T-helper 22 cell (primary cell): ENCODE results near the gene KRT32.
"Not testable (repeated sequence)": the region's sequence is repeated elsewhere in the genome, so short reads cannot be mapped to it uniquely, and the experiment has no call there.

ENCODE experiments used
- DNase-seq: peaks from one replicate; pipeline ENCODE4 v3.0.0-alpha.2; 2020; ENCODE audit warnings: low read depth

Gene KRT32

GRCh38 chr17:41428591-41429291, 38.4 kb downstream of the KRT32 start:
- DNase-seq: no peak

- DNase-seq: no peak
Measured at GRCh38 chr17:41424111-41424635, 43.0 kb downstream of the KRT32 start, which contains the start of gene KRT37. Gene KRT37 (minus strand): TSS chr17:41424585. CDS start chr17:41424523, 62 bp downstream.

- not testable (repeated sequence) for DNase-seq
Measured at GRCh38 chr17:41422586-41422985, 44.6 kb downstream of the KRT32 start.

- DNase-seq: no peak
Measured at GRCh38 chr17:41421617-41422016, 45.6 kb downstream of the KRT32 start.

GRCh38 chr17:41421116-41421515, 46.1 kb downstream of the KRT32 start:
- DNase-seq: no peak

- DNase-seq: no peak
Measured at GRCh38 chr17:41420134-41420533, 47.1 kb downstream of the KRT32 start.

- DNase-seq: no peak
Measured at GRCh38 chr17:41419716-41420115, 47.5 kb downstream of the KRT32 start.

- DNase-seq: no peak
Measured at GRCh38 chr17:41418116-41418860, 48.9 kb downstream of the KRT32 start.

- no peak for DNase-seq
Measured at GRCh38 chr17:41417576-41418015, 49.6 kb downstream of the KRT32 start.

GRCh38 chr17:41417127-41417526, 50.1 kb downstream of the KRT32 start:
- no peak for DNase-seq

- no peak for DNase-seq
Measured at GRCh38 chr17:41416479-41416878, 50.7 kb downstream of the KRT32 start.

- no peak for DNase-seq
Measured at GRCh38 chr17:41415833-41416335, 51.3 kb downstream of the KRT32 start.

- no peak for DNase-seq
Measured at GRCh38 chr17:41415411-41415810, 51.8 kb downstream of the KRT32 start.

GRCh38 chr17:41413982-41414381, 53.2 kb downstream of the KRT32 start:
- no peak for DNase-seq

GRCh38 chr17:41413353-41413957, 53.7 kb downstream of the KRT32 start:
- no peak for DNase-seq

GRCh38 chr17:41411072-41411840, 55.9 kb downstream of the KRT32 start:
- no peak for DNase-seq
